GM21717 (cell line): ENCODE data around the gene PHACTR1.

Source experiments
- ATAC-seq: cut with Tn5 transposase; IDR thresholded peaks from one replicate; pipeline ENCODE4 v1.9.1; 2021; ENCODE audit warnings: mild to moderate bottlenecking, moderate library complexity; ENCODE audit not compliant: unreplicated experiment

The PHACTR1 gene

GRCh38 chr6:13273202-13273930 lies 556.8 kb downstream of the PHACTR1 start:
- ATAC-seq: no peak

GRCh38 chr6:13273931-13274706 lies 557.6 kb downstream of the PHACTR1 start:
- ATAC-seq: peak; percentile 49

- no peak for ATAC-seq
These were observed 558.3 kb downstream of the PHACTR1 start for GRCh38 chr6:13274707-13275434.

- no peak for ATAC-seq
These were observed 558.9 kb downstream of the PHACTR1 start for GRCh38 chr6:13275435-13275989.

- ATAC-seq: no peak
These were observed 560.7 kb downstream of the PHACTR1 start for GRCh38 chr6:13277231-13277630.

GRCh38 chr6:13278164-13278563 lies 561.6 kb downstream of the PHACTR1 start:
- ATAC-seq: no peak

GRCh38 chr6:13278991-13279390 lies 562.4 kb downstream of the PHACTR1 start:
- ATAC-seq: no peak

GRCh38 chr6:13280254-13280653 lies 563.7 kb downstream of the PHACTR1 start:
- ATAC-seq: no peak

- ATAC-seq: no peak
These were observed 565.1 kb downstream of the PHACTR1 start for GRCh38 chr6:13281686-13282085.

GRCh38 chr6:13282393-13283069 lies 566.0 kb downstream of the PHACTR1 start:
- ATAC-seq: no peak

GRCh38 chr6:13283331-13283730 lies 566.8 kb downstream of the PHACTR1 start:
- ATAC-seq: no peak

GRCh38 chr6:13284646-13285045 lies 568.1 kb downstream of the PHACTR1 start:
- ATAC-seq: no peak

GRCh38 chr6:13285705-13286104 lies 569.1 kb downstream of the PHACTR1 start:
- no peak for ATAC-seq

- ATAC-seq: peak; percentile 58
These were observed 569.6 kb downstream of the PHACTR1 start for GRCh38 chr6:13286181-13286580.

GRCh38 chr6:13287104-13287503 lies 570.5 kb downstream of the PHACTR1 start:
- ATAC-seq: no peak

- no peak for ATAC-seq
These were observed 571.9 kb downstream of the PHACTR1 start for GRCh38 chr6:13288481-13288880.

GRCh38 chr6:13288969-13289391 lies 572.4 kb downstream of the PHACTR1 start:
- no peak for ATAC-seq

GRCh38 chr6:13289789-13290318 lies 573.3 kb downstream of the PHACTR1 start:
- no peak for ATAC-seq

- ATAC-seq: no peak
These were observed 573.8 kb downstream of the PHACTR1 start for GRCh38 chr6:13290335-13290734.

- no peak for ATAC-seq
These were observed 576.2 kb downstream of the PHACTR1 start for GRCh38 chr6:13292774-13293173.
